ENCODE measurements around the gene PHKA2.

PHKA2 gene

DNA sequence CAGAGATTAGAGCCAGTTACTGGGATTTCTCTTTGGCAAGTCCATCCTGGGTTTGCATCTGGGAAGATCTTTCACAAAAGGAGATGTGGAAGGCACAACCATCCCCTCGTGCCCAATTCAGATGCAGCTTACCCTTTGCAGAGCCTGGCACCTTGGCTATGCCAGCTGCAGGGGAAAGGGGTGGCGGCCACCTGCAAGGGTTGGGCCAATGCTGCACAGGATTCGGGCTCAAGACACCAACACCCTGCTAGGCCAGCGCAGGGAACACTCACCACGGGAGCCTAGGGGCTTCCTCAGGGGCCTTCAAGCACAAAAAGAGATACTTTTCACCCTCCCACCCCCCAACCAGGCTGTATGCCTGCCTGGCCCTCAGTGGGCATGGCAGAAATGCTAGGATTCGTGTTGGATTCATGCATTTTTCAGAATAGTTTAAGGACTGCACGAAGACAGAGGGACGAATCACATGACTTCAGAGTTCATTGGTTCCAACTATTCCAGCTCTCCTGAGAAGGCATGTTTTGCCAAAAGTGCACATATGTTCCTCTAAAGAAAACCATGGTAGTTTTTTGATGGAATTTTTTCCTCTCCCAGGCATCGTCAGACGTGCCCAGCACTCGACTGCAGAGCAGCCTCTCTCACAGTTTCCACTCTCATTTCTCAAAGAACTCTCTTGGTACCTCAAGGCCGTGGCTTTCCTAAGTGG lies 94.4 kb downstream of the PHKA2 start:
- DNase-seq (ENCODE audit: low spot score), result no peak

DNA sequence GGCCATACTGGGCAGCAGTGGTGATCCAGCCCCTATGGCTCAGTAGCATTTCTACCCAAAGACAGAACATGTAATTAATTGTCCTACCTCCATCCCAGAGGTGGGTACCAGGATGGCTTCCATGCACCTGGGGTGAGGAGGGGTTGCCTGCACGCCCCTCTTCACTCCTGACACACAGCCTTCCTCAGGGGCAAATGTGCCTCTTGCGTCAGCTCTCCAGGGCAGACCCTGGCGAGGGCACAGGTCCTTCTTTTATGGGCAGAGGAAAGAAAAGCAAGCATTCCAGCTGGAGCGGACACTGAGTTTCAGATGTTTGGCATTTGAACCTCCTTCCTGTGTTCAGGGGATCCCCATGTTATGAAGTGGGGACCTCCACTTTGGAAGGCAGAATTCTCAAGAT lies 95.6 kb downstream of the PHKA2 start:
- DNase-seq (ENCODE audit: low spot score), result no peak

DNA sequence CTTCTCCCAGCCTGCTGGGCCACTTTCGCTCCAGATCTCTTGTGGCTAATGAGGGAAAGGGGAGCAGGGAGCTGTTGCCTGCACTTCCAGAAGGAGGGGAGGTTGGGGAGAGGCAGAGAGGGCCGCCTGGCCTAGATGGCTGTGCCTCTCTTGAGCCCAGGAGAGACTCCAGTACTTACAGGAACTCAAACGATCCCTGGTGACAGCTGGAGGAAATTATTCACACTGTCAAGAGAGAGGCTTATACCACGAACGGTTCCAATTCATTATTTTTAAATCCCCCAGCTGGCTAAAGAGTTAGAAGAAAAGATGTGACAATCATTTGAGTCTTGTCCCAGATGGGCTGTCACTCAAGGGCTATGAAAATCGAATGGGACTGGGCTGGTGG lies 96.1 kb downstream of the PHKA2 start:
- DNase-seq (ENCODE audit: low spot score), result no peak

DNA sequence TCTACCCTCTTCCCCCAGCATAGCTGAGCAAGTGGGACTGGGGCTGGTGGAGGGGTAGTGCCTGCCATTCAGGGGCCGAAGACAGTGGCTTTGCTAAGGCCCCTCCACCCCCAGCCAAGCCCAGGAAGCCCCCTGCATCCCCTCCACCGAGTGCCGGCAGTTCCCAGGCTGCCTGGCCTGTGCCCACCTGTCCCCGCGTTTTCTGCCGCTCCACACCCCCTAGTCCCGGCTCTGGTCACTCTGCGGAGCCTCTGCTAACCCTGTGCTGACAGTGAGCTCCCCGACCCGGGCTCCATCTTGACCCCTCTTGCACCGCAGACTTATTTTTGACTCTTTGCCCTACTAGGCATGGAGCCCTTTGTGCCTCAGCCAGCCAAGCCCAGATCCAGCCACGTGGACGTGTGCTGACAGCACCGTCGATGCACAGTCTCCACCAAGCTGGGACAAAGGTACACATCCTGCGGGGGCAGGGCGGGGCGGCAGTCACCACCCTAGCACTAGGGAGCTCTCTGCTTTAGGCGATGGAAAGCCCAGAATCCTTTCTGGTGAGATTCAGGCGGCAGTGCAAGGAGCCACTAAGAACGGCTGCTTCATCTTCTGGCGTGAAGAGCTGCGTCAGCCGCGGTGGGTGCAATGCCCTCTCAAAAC lies 96.6 kb downstream of the PHKA2 start:
- DNase-seq (ENCODE audit: low spot score), result no peak

DNA sequence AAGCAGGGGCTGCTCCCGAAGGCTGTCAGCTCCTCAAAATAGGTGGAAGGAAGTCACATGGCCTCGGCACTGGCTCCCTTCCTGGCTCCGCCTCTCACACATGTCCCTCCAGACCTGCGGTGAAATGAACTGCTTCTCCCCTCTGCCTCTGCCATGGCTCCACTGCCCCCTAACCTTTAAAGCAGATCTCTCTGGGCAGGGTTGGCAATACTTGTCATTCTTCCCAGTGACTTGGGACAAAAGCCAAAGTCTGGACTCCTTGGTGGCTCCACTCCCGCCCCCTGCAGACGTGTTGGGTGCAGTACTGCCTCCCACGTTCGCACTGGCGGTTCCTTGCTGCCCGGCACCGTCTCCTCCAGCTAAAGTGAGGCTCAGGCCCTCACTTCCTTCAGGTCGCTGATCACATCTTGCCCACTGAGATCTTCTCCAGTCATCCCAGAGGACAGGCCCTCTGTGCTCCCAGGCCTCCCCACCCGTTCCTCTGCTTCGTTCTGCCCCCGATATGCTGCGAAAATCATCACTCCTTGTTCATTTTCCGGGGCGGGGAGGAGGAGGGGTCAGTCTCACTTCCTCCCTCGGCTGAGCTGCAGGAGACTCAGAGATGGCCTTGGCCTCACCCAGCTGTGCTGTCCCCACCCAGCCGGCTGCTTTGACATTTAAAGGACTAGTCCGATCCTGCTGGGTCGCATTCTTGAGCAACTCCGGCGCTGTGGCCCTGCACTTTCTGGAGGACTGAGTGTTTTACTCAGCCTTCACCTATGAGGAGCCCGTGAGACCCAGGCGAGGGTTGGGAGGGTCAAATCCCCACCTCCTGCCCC lies 97.4 kb downstream of the PHKA2 start:
- peak; percentile 47 for DNase-seq (ENCODE audit: low spot score)

DNA sequence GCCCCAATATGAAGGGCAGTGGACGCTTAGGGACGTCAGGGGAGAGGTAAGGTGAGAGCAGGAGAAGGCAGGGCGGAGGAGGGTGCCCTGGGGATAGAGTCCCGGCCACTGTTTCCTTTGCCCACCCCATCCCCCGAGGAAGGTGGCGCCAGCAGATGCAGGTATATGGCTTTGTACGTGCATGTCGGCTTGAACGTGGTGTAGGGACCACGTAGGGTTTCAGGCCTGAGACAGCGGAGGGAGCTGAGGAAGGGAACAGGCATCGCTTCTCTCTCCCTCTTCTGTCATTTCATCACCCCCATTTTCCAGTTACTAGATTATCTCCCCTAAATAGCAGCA lies 97.9 kb downstream of the PHKA2 start:
- no peak for DNase-seq (ENCODE audit: low spot score)

DNA sequence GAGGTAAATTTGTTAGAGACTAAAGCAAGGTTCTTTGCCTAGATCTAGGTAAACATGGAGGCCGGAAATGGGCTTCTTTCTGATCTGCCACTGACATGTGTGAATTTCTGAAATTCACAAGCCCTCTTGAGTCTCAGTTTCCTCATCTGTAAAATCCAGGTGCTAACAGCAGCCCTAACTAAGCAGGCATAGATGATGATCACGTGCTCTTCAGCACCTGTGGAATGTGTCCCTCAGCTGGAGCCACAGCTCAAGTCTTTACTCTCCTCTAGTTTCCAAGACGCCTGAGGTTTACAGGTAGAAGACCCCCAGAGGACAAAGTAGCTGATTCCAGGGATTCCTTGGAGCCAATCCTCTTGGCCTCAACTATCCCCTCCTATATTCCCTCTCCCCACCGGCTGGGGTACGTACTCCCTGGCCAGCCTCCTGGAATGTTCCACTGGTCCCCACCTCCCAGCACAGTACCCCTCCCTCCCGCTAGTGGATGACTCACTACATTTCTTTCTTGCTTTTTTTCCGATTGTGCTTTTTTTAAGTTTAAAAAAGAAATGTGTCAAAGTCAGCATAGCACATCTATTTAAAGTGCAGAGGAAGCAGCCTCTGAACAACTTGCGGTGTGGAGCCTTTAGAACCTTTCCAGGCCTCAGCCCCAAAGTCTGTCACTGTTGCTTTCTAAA lies 98.4 kb downstream of the PHKA2 start:
- no peak for DNase-seq (ENCODE audit: low spot score)

DNA sequence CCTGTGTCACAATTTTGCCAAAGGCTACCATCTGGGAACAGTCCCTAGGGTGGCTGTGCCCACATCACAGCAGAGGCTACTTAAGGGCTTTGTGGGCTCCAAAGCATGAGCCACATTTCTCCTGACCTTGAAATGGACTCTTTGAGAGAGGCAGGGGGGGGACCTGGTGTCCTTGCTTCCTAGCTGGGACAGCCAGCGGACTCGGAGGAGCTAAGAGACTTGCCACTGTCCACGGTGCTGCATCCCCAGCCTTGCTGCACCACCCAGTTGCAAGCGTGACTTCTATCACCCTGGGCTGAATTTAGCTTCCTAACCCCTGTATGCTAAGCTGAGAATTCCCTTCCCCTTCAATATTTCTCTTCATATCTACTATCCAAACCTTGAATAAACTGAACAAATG lies 99.0 kb downstream of the PHKA2 start:
- no peak for DNase-seq (ENCODE audit: low spot score)

DNA sequence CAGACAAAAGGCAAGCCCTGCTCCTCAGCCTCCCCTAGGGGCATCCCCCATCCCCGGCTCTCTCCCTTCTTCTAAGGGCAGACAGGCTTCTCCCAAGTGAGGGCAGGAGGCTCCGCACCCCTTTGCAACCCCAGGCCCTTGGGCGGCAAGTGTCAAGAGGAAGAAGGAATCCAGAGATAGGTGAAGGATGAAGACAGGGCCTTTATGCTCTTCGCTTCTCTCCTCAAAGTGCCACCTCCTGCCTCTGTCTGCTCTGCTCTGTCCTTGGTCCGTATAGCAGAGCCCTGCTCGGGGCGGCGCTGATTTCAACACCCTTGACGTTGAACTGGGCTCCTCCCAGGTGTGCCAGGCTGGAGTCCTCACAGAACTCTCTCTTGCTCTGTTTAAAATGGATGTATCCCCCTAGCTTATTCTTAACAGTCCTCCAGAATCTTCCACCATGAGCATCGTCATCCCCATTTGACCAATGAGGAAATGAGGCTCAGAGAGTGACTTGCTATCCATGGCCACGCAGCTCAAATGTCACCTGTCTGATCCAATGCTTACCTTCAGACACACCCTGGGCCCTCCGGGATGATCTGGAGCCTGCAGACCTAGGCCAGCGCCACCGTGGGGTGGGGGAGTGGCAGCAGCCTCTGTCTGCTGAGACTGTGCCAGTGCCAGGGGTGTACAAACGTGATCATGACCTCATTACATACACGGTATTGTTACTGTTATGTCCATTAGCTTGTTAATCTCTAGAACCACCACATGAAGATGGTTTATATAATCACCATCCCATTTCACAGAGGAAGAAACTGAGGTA lies 99.8 kb downstream of the PHKA2 start:
- DNase-seq (ENCODE audit: low spot score), result no peak

DNA sequence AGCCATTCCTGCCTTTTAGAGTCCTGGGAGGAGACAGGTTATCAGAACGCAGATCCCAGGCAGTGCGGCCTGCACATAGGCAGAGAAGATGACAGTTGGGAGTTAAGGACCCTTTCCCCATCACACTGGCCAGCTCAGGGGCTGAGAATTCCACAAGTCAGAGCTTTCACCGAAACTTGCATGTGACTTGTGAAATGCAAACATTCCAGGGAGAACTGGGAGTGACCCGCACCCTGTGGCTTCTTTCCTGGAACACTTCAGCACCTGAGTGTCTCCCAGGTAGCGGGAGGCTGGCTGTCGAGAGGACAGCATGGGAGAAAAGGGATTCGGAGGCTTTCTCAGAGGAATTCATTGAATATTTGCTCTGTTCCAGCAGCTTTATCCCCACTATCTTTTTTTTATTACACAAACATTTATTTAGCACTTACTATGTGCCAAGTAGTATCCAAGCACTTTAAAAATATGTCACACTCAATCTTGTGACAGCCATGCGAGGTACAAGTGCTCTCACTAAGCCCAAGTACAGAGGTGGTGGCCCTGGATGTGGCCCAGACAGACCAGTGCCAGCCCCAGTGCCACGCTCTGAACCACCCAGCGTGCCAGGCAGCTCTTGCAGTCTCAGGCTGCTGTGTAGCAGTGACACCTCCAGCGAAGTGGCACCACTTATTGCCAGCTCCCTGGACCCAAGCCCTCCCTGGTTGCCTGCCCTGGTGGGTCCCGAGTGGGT lies 100.5 kb downstream of the PHKA2 start:
- DNase-seq (ENCODE audit: low spot score), result no peak

DNA sequence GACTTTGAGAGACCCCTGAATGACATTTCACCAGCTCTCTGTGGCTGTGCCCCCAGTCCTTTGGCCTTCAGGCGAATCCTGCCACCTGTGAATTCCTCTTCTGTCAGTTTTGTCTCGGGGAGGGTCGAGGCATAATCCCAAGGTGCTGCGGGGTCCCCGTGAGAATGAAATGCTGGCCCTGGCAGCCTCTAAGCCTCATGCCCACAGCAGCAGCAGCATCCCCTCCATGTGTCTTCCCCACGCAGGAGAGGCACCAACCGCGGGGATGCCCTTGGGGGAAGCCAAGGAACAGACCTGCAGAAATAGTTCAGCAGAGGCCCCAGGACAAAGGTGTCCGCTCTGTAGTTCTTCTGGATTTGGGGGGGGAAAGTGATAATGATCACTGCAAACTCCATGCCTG lies 104.8 kb downstream of the PHKA2 start:
- no peak for DNase-seq (ENCODE audit: low spot score)

DNA sequence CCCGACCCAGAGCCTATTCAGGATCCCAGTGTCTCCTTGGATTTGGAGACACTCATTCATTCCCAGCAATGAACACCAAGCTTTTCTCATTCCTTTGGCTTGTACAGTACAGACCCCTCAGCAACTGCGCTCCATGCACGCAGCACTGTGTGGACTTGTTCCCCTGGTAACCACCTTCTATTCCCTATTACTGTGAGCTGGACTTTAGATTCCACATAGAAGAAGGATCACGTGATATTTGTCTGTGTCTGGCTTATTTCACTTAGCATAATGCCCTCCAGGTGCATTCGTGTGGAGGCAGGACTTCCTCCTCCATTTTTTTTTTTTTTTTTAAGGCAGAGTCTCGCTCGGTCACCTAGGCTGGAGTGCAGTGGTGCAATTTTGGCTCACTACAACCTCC lies 106.4 kb downstream of the PHKA2 start:
- no peak for DNase-seq (ENCODE audit: low spot score)

DNA sequence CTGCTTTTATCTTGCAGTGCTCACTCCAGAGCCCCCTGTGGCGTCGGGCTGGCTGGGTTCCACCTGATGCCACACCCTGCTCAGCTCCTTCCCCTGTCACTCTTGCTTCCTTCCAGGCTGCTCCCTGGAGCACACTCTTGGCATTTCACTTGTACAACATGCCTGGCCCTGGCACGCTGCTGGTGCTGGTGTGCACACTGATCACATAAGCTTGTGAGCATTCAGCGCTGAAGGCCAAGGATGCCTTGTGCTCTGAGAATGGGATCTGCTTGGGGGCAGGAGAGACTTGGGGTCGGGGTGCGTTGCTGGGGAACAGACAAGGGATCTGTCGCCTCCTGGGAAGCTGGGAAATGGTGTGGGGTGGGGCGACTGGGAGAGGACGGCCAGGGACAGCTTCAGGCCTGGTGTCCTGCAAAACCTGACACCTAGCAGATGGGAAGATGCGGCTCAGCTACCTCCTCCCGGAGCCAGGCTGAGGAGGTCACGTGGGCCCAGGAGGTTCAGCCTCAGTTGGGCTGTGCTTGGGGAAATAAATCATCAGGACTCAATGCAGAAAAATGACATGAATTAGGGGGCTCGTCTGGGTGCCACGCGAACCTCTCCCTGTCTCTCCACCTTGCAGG lies 108.5 kb downstream of the PHKA2 start:
- DNase-seq (ENCODE audit: low spot score), result no peak

DNA sequence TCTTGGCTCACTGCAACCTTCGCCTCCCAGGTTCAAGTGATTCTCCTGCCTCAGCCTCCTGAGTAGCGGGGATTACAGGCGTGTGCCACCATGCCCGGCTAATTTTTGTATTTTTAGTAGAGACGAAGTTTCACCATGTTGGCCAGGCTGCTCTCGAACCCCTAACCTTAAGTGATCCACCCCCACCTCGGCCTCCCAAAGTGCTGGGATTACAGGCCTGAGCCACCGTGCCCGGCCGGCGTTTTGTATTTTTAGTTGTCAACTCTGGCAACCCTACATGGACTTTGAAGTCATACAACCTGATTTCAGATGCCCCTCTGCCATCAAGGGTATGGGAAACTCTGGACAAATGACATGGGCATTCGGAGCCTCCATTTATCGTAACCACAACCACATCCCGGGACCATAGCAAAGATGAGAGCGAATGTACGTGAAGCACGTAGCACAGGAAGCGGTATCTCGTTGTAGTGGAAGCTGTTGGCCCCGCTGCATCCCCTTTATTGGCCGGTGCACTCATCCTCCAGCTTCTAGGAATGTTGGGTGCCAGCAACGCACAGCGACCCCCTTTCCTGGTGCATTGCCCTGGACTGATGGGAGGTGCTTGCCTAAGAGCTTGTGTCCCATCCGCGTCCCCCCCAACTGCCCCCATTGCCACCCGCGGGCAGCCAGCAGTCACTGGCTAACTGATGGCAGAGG lies 109.2 kb downstream of the PHKA2 start:
- DNase-seq (ENCODE audit: low spot score), result no peak

DNA sequence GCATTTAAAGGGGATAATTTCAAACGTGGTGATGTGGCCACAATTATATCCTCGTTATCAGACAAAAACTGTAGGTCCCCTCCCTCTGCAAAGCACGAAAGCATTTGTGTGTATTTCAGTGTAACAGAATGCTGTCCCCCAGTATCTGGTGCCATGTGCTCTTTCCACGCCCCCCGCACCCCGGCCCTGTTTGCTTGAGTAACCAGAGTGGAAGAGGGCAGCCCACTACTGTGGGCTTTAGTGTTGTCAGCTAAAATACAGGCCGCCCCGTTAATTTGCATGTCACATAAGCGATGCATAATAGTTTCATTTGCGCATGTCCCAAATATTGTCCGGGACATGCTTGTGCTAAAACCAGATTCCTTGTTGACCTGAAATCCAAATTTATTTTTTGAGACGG lies 110.1 kb downstream of the PHKA2 start:
- no peak for DNase-seq (ENCODE audit: low spot score)

DNA sequence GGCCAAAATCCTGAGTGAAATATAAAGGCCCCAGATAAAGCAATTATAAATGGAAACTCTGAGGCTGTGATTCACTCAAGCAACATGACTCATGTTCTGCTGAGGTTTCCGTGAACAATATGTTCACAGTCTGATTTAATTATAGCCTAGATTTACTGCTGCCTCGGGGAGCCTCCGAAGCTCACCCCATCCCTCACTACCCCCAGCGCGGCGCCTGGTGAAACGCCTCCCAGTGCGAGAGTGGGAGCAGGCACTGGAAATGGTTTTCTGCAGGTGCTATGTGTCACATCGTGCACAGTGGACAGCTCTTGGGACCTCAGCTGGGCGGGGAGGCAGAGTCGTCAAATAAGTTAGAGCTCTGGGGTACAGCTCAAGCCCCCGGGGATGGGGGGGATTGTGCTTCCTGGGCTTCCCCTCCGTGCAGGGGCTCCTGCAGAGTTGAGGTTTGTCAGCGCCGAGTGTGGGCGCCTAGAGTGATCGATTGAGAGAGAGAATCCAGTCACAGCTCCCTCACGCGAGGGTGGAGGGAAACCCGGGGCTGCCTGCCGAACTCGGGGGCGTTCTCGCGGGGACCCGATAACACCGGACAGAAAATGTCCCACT lies 110.6 kb downstream of the PHKA2 start:
- no peak for DNase-seq (ENCODE audit: low spot score)

DNA sequence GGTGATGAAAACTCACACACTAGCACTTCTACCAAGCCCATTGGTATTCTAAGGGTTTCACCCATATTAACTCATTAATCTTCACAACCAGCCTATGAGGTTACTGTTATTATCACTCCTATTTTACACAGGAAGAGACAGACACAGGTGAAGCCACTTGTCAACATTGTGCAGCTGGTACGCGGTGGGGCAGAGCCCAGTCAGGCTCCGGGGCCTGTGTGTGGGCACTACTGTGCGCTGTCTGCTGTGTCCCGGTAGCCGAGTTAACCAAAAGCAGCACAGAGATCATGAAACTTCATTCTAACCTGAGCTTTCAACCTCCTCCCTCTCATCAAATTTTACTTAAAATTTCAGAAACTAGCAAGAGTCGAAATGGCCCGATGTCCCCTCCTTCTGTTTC lies 111.3 kb downstream of the PHKA2 start:
- no peak for DNase-seq (ENCODE audit: low spot score)

DNA sequence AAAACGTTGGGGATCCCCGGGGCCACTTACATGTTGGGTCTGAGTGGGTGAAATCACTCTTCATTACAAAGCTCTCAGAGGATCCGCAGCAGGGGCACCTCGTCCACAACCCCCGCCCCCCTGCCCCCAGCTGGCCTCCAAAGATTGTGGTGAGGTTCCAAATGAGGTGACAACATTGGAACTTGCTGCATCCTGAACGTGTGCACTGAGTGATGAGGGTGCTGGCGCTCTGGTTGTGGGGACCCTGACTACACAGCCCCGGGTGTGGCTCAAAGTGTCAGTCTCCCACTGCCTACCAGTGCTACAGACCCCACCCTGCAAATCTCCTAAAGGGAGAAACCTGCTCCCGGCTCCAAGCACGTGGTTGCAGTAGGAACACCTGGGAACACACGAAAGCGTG lies 111.9 kb downstream of the PHKA2 start:
- DNase-seq (ENCODE audit: low spot score), result no peak

DNA sequence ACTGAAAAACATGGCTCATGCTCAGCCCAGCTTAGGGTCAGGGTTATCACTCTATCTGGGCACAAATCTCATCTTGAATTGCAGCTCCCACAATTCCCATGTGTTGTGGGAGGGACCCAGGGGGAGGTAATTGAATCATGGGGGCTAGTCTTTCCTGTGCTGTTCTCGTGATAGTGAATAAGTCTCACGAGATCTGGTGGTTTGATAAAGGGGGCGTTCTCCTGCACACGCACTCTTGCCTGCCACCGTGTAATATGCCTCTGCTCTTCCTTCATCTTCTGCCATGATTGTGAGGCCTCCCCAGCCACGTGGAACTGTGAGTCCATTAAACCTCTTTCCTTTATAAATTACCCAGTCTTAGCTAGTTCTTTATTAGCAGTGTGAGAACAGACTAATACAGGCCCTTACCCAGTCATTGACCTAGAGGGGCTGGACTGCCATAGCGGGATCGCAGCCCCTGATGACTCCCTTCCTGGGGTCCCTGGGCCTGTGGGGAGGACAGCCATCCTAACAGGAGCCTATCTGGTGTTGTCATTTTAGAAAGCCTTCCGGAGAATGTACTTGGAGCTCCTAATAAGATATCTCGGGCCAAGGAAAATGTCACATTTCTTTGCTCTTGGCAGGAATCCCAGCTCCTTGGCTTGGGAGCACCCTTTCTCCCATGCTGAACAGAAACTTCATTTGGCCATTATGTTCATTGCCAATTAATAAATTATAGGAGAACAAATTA lies 112.6 kb downstream of the PHKA2 start:
- no peak for DNase-seq (ENCODE audit: low spot score)

Measured in iPS-NIHi11 (cell line).